Nephron (organoid): ENCODE data around the gene PLXNB3.

Experiments used
- H3K27ac Mint-ChIP-seq, 3 experiments: 2 replicates each; pipeline ENCODE4 v1.8.0; 2020; ENCODE audit warnings: mixed read lengths in 3 of 3, mild to moderate bottlenecking in 2 of 3, moderate library complexity in 1 of 3
- H3K27me3 Mint-ChIP-seq: 2 replicates; pipeline ENCODE4 v1.8.0; 2021; ENCODE audit warnings: low read depth, mild to moderate bottlenecking, moderate library complexity, mixed read lengths
- H3K36me3 Mint-ChIP-seq: 2 replicates; pipeline ENCODE4 v1.8.0; 2020; ENCODE audit warnings: low read depth, mixed read lengths
- H3K4me1 Mint-ChIP-seq: 2 replicates; pipeline ENCODE4 v1.8.0; 2020; ENCODE audit warnings: mixed read lengths
- H3K4me3 Mint-ChIP-seq, 3 experiments: 2 replicates each; pipeline ENCODE4 v1.8.0; 2020; ENCODE audit warnings: mild to moderate bottlenecking in 3 of 3, mixed read lengths in 3 of 3, moderate library complexity in 2 of 3
- H3K9me3 Mint-ChIP-seq: 2 replicates; pipeline ENCODE4 v1.8.0; 2020; ENCODE audit warnings: mixed read lengths
- CTCF ChIP-seq, 3 experiments: fragments of 200-600 bp; sonication (generic); IDR thresholded peaks; one replicate each; pipeline ENCODE4 v1.5.0; 2021; ENCODE audit warnings: antibody characterized with exemption in 3 of 3; ENCODE audit not compliant: unreplicated experiment in 3 of 3

Gene PLXNB3

GRCh38 chrX:153731117-153731844 lies 32.8 kb upstream of the PLXNB3 start:
- peaks cover 6% of the 10 kb centered on the region for H3K27me3 Mint-ChIP-seq
- peaks cover 38% of the 10 kb centered on the region for H3K36me3 Mint-ChIP-seq
- H3K9me3 Mint-ChIP-seq: peaks cover 36% of the 10 kb centered on the region
- TF ChIP-seq CTCF (IDR thresholded peaks at IDR 0.05; ENCODE audit: unreplicated experiment in 3 of 3): no peak
- H3K4me1 Mint-ChIP-seq: peaks cover 12% of the 10 kb centered on the region
- H3K27ac Mint-ChIP-seq: no peak overlapping the region
- no peak overlapping the region for H3K4me3 Mint-ChIP-seq

GRCh38 chrX:153731845-153732215 lies 32.2 kb upstream of the PLXNB3 start:
- peaks cover 6% of the 10 kb centered on the region for H3K27me3 Mint-ChIP-seq
- H3K4me1 Mint-ChIP-seq: peaks cover 12% of the 10 kb centered on the region
- H3K36me3 Mint-ChIP-seq: peaks cover 41% of the 10 kb centered on the region
- H3K4me3 Mint-ChIP-seq: no peak overlapping the region
- TF ChIP-seq CTCF (IDR thresholded peaks at IDR 0.05; ENCODE audit: unreplicated experiment in 3 of 3): no peak
- H3K27ac Mint-ChIP-seq: no peak overlapping the region
- H3K9me3 Mint-ChIP-seq: peaks cover 36% of the 10 kb centered on the region

GRCh38 chrX:153732401-153732800 lies 31.6 kb upstream of the PLXNB3 start:
- H3K4me1 Mint-ChIP-seq: peaks cover 7% of the 10 kb centered on the region
- H3K4me3 Mint-ChIP-seq: no peak overlapping the region

GRCh38 chrX:153733651-153734240 lies 30.3 kb upstream of the PLXNB3 start:
- H3K4me1 Mint-ChIP-seq: no peaks in the 10 kb centered on the region
- TF ChIP-seq CTCF (IDR thresholded peaks at IDR 0.05; ENCODE audit: unreplicated experiment in 3 of 3): no peak

More at GRCh38 chrX:153732401-153732800, 31.6 kb upstream of the PLXNB3 start:
- Mint-ChIP-seq H3K27ac (no peak overlapping the region), H3K36me3 (peaks cover 41% of the 10 kb centered on the region), H3K27me3 (peaks cover 2% of the 10 kb centered on the region), H3K9me3 (peaks cover 36% of the 10 kb centered on the region)
- TF ChIP-seq CTCF (IDR thresholded peaks at IDR 0.05; ENCODE audit: unreplicated experiment in 3 of 3): no peak

GRCh38 chrX:153734871-153735270 lies 29.2 kb upstream of the PLXNB3 start:
- H3K4me1 Mint-ChIP-seq: no peaks in the 10 kb centered on the region
- no peak for TF ChIP-seq CTCF (IDR thresholded peaks at IDR 0.05; ENCODE audit: unreplicated experiment in 3 of 3)
- no peak overlapping the region for H3K27ac Mint-ChIP-seq
- peaks cover 35% of the 10 kb centered on the region for H3K36me3 Mint-ChIP-seq
- H3K9me3 Mint-ChIP-seq: peaks cover 33% of the 10 kb centered on the region
- no peak overlapping the region for H3K4me3 Mint-ChIP-seq
- H3K27me3 Mint-ChIP-seq: no peaks in the 10 kb centered on the region

More at GRCh38 chrX:153733651-153734240, 30.3 kb upstream of the PLXNB3 start:
- Mint-ChIP-seq H3K27me3 (no peaks in the 10 kb centered on the region), H3K36me3 (peaks cover 38% of the 10 kb centered on the region), H3K4me3 (no peak overlapping the region), H3K9me3 (peaks cover 33% of the 10 kb centered on the region), H3K27ac (no peak overlapping the region)

GRCh38 chrX:153735274-153735673 lies 28.8 kb upstream of the PLXNB3 start:
- H3K4me3 Mint-ChIP-seq: no peak overlapping the region
- no peaks in the 10 kb centered on the region for H3K4me1 Mint-ChIP-seq
- H3K27me3 Mint-ChIP-seq: no peaks in the 10 kb centered on the region
- H3K36me3 Mint-ChIP-seq: peaks cover 35% of the 10 kb centered on the region
- peaks cover 33% of the 10 kb centered on the region for H3K9me3 Mint-ChIP-seq
- TF ChIP-seq CTCF (IDR thresholded peaks at IDR 0.05; ENCODE audit: unreplicated experiment in 3 of 3): no peak
- no peak overlapping the region for H3K27ac Mint-ChIP-seq
